HepG2 (cell line): ENCODE results near the gene PID1. TPM values are rescaled to one million over a fixed set of nuclear protein-coding genes. Genes with fewer than 3 reads are reported as not detected.

Experiments
- ATAC-seq: fragments of 200-7000 bp; cut with Tn5 transposase; 3 replicates; pipeline ENCODE4 v1.9.1; 2020; ENCODE audit warnings: mild to moderate bottlenecking, moderate library complexity
- BruUV-seq: library from RNA; stranded (reverse); fragments of 400-500 nt; replicated peaks from 2 replicates; lab custom pipeline; 2021; lab: Mats Ljungman, UMichigan
- CTCF ChIA-PET: fragments of 300-600 bp; formaldehyde crosslinking; extraction: SDS; loops from one replicate; lab custom pipeline; 2021; ENCODE audit warnings: low total read pairs, inconsistent platforms, low intra/inter-chr PET ratio; lab: Yijun Ruan, JAX
- POLR2A ChIA-PET: fragments of 350-600 bp; sonication (Branson Sonifier 250); formaldehyde crosslinking; loops from one replicate; lab custom pipeline; 2020; ENCODE audit warnings: antibody characterized with exemption, inconsistent platforms; lab: Yijun Ruan, JAX
- DNase-seq: peaks from one replicate; pipeline ENCODE4 v3.0.0-alpha.2; 2015; ENCODE audit warnings: low spot score
- FAIRE-seq: peaks from 3 replicates; lab custom pipeline; 2011; peaks lifted over from hg19 to GRCh38; lab: Jason Lieb, UNC
- H2AFZ ChIP-seq: one replicate; pipeline ENCODE4 v1.6.1; 2011; ENCODE audit warnings: low read length, inconsistent platforms
- H3K27ac ChIP-seq: fragments of 300-600 bp; 3 replicates; pipeline ENCODE4 v1.8.0; 2011; ENCODE audit warnings: mixed run types, mild to moderate bottlenecking, mixed read lengths, low read length, inconsistent platforms; ENCODE audit not compliant: insufficient read depth; ENCODE audit errors: extremely low read length
- H3K27me3 ChIP-seq, 2 experiments: fragments of 200-600 bp in 1 of 2; 2 replicates in 1 of 2; 3 replicates in 1 of 2; pipeline versions ENCODE4 v1.6.0 to v1.8.0; 2011; ENCODE audit warnings: low read length in 2 of 2, mild to moderate bottlenecking in 2 of 2, moderate library complexity in 2 of 2, inconsistent platforms in 1 of 2; ENCODE audit not compliant: insufficient read depth in 2 of 2, control insufficient read depth in 1 of 2
- H3K36me3 ChIP-seq, 2 experiments: fragments of 200-600 bp in 1 of 2; replicated peaks in 1 of 2; 2 replicates in 1 of 2; 3 replicates in 1 of 2; pipeline versions ENCODE4 v1.5.1 to v1.8.0; 2011; ENCODE audit warnings: low read length in 2 of 2, inconsistent platforms in 1 of 2; ENCODE audit not compliant: insufficient read depth in 2 of 2, control insufficient read depth in 1 of 2
- H3K4me1 ChIP-seq: 2 replicates; pipeline ENCODE4 v1.5.1; 2012; ENCODE audit warnings: low read length, inconsistent platforms; ENCODE audit not compliant: insufficient read depth
- H3K4me2 ChIP-seq: 2 replicates; pipeline ENCODE4 v1.6.0; 2011; ENCODE audit warnings: low read depth, low read length, inconsistent platforms
- H3K4me3 ChIP-seq, 3 experiments: fragments of 200-600 bp in 1 of 3; sonication (generic), shearing (Covaris generic) in 1 of 3; replicated peaks in 1 of 3; 2 replicates each; pipeline ENCODE4 v1.5.1; 2011 to 2016; ENCODE audit warnings: low read length in 3 of 3, inconsistent platforms in 2 of 3, low read depth in 2 of 3, mild to moderate bottlenecking in 2 of 3, control low read depth in 1 of 3, mixed read lengths in 1 of 3; ENCODE audit not compliant: insufficient read depth in 1 of 3
- H3K79me2 ChIP-seq: one replicate; pipeline ENCODE4 v1.6.1; 2011; ENCODE audit warnings: low read length, inconsistent platforms; ENCODE audit not compliant: insufficient read depth
- H3K9ac ChIP-seq: 2 replicates; pipeline ENCODE4 v1.6.0; 2011; ENCODE audit warnings: mild to moderate bottlenecking, low read depth, low read length, inconsistent platforms; ENCODE audit not compliant: insufficient read depth
- H3K9me3 ChIP-seq: 2 replicates; pipeline ENCODE4 v1.5.1; 2012; ENCODE audit warnings: mild to moderate bottlenecking, low read length
- H4K20me1 ChIP-seq: 2 replicates; pipeline ENCODE4 v1.6.0; 2011; ENCODE audit warnings: inconsistent platforms, mild to moderate bottlenecking, low read length, moderate library complexity; ENCODE audit not compliant: insufficient read depth
- PLRG1 ChIP-seq: fragments of 450-650 bp; conservative IDR thresholded peaks from 2 replicates; pipeline ENCODE4 v1.6.1; 2016
- SKIL ChIP-seq: sonication (generic); formaldehyde crosslinking; IDR thresholded peaks from 2 replicates; pipeline ENCODE4 v1.8.0; 2022; ENCODE audit warnings: missing genetic modification reagents, mild to moderate bottlenecking, moderate library complexity, borderline replicate concordance
- ZNF280D ChIP-seq: sonication (generic); formaldehyde crosslinking; IDR thresholded peaks from 2 replicates; pipeline ENCODE4 v1.5.1; 2020; ENCODE audit warnings: mild to moderate bottlenecking, missing genetic modification reagents
- WGBS: methylation state at CpG from one replicate; pipeline ENCODE4 v1.1.6; 2017; ENCODE audit warnings: low lambda C conversion rate; 5-methylcytosine and 5-hydroxymethylcytosine counted together
- in situ Hi-C: cut with HindIII; loops from 2 replicates; pipeline ENCODE4 v1.10.0; 2017; ENCODE audit warnings: low pct_unique_long_range_greater_than_20kb; ENCODE audit not compliant: extremely low pct_ligation_motif_present
- intact Hi-C: fragments of 100-400 bp; cut with micrococcal nuclease; formaldehyde crosslinking; loops from one replicate; pipeline ENCODE4 v1.10.0; 2022; ENCODE audit not compliant: unreplicated experiment
- polyA plus RNA-seq, 8 experiments: library from polyadenylated mRNA; depleted of rRNA in 3 of 8; stranded (reverse) in 7 of 8; unstranded in 1 of 8; fragments of >200 nt; fragmentation: Illumina TruSeq in 4 of 8; extraction: Trizol in 4 of 8; gene quantifications; 2 replicates each; pipeline versions ENCODE4 v1.2.1 to v1.2.3, GENCODE V29; 2011 to 2016; ENCODE audit warnings: low read depth in 4 of 8, missing spikeins in 1 of 8, mixed read lengths in 1 of 8; ENCODE audit not compliant: insufficient read depth in 1 of 8
- total RNA-seq, 5 experiments: library from RNA; depleted of rRNA; stranded (reverse); fragments of >200 nt; fragmentation: Illumina TruSeq; extraction: Trizol; gene quantifications; 2 replicates each; pipeline ENCODE4 v1.2.3, GENCODE V29; 2016; ENCODE audit warnings: low read depth in 1 of 5

PID1 gene
- total and polyA plus RNA-seq, 2 of the 13 experiments (the other 11 are each of a cell fraction or from before 2014, with no cell fraction given), result 0.15 to 0.18 TPM

- Histone ChIP-seq H3K27me3 (no peaks in the 10 kb centered on the region), H3K4me1 (no peaks in the 10 kb centered on the region), H2AFZ (no peak overlapping the region), H3K4me2 (no peak overlapping the region), H3K9me3 (peaks cover 96% of the 10 kb centered on the region), H3K9ac (no peak overlapping the region), H3K4me3 (no peak overlapping the region), H4K20me1 (no peaks in the 10 kb centered on the region), H3K79me2 (no peaks in the 10 kb centered on the region), H3K27ac (no peak overlapping the region), H3K36me3 (no peaks in the 10 kb centered on the region)
- 41% methylated on average over 1 of the region's 1 CpG for WGBS
- ATAC-seq, result no peak
- ChIA-PET CTCF (no interaction called here), POLR2A (no interaction called here)
- no TSS peak for BruUV-seq
- intact Hi-C loops, result no loop called here
- TF ChIP-seq PLRG1, result no peak
- no peak for TF ChIP-seq ZNF280D (CRISPR knock-in tag)
- TF ChIP-seq SKIL (CRISPR knock-in tag), result no peak
- DNase-seq, result no peak
- FAIRE-seq, result no peak
- in situ Hi-C loops, result no loop called here
Observed at GRCh38 chr2:229081411-229081810, 189.7 kb downstream of the PID1 start.
